Activated T-helper 1 cell treated with Interleukin-2 at 50 U/mL for 16 hours (primary cell): ENCODE results near the gene GABRA5.
"Not testable (repeated sequence)": the region's sequence is repeated elsewhere in the genome, so short reads cannot be mapped to it uniquely, and the experiment has no call there.

ENCODE experiments used
- DNase-seq: peaks from one replicate; pipeline ENCODE4 v3.0.0-alpha.2; 2020; ENCODE audit warnings: low read depth

The GABRA5 gene

DNA sequence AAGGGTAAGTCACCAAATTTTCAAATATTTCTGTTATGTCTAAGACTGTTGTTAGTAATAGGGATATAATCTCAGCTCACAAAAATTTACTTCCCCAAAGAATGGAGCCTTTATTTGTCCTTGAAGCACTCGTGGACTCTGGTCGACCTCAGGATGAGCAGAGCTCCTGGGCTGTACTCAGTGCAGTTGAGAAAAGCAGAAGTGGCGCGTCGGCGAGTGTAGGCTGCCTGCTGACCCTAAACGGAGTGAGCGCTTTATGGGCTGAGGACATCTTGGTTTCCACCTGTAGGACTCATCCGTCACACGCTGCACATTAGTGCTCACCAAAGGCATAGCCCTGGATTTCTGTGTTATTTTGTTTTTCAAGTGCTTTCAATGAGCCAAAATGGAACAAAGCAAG lies 11.0 kb downstream of the GABRA5 start:
- DNase-seq: no peak

DNA sequence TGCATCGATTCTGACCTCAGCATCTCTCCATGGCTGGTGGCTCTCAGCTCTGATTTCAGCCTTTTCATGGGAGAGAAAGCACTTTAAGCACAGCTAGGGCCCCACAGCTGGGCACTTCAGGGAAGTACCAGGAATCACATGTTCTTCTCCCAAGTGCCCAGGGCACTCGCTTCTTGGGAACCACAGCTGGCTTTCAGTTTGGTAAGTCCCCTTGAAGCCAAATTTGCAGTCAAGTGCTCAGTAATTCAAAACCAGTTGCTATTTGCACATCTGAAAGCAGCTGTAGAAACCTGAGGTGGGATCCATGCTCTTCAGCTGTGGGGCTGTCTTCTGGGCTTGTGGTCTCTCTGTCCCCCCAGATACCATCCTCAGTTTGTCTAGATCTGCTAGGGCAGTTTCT lies 12.8 kb downstream of the GABRA5 start:
- no peak for DNase-seq

DNA sequence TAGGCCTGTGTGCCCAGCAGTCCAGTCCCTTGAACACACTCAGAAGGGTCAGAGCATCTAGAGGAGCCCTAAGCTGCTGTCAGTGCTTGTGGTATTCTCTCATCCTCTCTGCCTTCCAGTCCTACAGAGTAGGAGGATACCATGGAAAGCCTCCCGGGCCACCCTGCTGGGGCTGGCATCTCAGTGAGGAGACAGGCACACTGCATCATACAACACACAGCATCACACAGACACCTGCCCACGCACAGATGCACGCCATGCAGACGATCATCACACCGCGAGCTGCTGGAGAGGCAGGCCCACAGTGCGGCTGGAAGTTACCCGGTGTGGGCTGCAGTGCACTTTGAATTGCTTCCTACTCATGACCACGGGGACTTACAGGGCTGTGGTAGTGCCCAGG lies 15.2 kb downstream of the GABRA5 start:
- DNase-seq: no peak

DNA sequence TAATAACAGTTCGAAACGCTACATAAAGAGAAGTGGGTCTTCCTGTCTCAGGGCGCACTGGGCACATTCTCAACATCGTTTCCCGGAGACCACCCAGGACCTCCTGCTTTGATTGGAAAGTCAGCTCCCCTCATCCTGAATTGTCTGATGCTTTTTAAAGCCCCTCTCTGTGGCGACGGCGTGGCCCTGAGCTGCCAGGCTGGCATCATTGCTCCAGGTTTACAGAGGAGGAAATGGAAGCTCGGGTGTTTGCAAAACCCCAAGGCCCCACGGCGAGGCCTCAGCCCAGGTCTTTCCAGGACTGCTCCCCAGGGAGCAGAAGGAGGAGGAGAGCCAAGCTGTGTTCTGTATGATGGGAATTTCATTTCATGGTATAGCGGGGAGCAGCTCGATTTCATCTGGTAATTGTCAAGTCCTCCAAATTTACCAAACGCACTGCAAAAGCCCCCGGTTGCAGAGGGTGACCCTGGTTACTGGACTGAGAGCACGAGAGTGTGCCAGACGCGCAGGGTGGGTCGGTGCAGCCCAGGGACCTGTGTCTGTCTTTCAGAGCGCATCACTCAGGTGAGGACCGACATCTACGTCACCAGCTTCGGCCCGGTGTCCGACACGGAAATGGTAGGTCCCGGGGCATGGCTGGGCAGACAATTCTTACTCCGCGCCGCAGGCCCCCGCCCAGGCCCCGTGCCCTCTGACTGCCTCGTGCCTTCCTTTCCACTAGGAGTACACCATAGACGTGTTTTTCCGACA lies 15.9 kb downstream of the GABRA5 start:
- no peak for DNase-seq

DNA sequence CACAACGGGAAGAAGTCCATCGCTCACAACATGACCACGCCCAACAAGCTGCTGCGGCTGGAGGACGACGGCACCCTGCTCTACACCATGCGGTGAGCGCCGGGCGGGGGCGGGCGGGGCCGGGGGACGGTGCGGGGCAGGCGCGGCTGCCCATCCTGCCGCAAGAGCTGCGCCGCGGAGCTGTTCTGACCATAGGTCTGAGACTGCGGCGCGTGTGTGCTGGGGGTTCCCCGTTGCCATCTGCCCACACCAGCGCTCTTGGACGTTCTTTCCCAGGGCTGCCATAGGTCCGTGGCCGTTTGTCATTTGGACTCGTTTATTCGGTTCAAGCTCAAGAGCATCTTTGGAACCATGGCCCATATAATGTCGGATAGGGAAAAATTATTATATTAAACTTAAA lies 16.6 kb downstream of the GABRA5 start:
- no peak for DNase-seq

DNA sequence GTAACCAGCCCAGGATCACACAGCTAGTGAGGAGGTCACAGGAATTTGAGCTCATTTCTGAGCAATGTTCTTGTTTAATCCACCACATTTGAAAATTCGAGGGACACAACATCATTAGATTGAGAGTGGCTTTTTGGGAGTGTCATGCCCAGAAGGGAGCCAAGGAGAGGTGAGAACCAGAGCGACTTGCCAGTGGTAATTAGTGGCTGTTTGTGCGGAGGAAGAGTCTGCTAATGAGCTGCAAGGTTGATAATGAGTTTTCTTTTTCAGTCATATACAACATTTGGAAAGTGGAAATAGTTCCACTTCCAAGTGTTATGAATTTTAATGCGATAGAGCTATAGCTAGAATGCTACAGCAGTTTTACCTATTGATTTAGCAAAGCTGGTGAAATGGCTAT lies 19.7 kb downstream of the GABRA5 start:
- DNase-seq: no peak

DNA sequence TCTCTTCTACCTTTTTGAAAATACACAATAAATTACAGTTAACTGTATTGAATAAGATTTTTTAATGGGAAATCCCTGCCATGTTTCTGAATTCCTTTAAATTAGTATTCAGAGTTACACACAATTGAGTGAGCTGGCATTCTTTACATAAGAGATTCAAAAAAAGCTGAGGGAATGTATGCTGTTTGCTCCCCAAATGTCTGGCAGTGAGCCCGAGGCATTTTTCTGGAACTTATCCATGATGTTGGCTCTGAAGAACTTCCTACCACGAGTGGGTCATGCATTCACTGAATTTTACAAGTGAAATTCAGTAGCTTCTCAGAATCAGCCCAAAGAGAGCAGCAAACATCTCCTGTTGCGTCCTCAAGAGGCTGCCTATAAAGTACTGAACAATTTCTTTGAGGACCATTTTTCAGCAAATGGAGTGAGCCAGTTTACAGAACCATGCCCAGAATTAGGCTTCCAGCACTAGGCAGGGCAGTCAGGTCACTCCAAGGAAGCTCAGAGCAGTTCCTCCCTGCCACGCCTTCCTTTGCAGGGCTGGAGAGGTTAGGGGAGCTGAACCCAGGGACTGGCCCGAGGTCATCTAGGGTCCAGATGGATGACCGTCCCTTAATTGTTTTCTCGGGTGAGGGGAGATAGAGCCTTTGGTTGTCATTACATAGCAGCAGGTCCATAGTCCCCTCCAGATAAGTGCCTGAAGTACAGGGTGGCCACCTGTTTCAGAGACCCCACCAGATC lies 21.2 kb downstream of the GABRA5 start:
- no peak for DNase-seq

DNA sequence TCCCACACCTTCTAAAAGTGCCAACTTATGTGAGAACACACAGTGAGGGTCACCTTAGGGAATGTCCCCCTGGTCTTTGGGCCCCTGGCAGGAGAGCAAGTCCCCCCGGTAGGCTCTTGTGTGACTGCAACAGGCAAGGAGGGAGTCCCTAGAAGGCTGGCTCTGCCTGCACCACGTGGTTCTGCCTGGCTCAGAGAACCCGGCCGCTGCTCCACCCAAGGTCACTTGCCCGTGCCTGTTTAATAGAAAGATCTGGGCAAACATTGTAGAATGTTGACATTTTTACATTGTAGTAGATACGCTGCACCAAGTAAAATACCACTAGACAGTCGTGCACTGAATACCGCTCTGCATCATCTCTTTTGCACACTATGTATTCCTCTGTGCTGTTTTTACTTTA lies 21.9 kb downstream of the GABRA5 start:
- no peak for DNase-seq

DNA sequence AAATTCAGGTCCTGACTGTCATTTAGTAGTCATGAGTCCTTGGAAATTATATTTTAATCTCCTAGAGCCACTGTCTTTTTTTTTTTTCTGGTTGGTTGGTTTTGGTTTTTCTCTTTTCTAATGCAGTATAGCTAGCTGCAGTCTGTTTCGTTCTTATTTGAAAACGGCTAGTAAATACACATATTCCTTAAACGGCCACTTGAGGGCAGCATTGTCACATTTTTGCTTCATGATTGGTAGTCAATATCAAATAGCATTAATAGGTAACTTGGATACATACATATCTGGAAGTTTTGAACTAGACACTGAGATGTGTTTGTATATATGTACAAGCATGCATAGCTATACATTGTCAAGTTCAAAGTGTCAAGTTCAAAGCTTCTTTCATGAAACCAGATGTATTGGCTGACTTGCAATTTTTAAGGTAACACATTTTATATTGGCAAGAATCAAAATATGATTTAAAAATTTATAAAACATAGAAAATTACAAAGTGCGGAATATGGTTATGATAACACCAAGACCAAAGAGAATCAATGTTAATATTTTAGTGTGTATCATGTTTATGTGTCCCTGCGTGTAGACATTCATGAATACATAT lies 22.5 kb downstream of the GABRA5 start:
- no peak for DNase-seq

DNA sequence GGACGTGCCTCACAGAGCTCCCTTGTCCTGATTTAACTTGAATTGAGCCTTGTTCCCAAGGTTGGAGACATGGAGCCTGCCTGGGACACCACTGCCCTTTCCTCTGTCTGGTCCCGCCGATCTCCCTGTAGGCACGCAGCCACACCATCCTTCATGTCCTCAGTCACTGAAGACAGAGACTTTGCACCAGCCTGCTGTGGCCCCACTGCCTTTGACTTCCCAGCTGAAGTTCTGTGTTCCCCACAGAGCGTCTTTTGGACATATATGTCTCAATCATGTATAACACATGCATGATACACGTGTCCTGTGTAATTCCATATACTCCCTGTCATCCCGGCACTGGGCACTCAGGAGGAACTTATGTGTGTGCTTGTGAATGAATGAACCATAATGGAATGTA lies 23.6 kb downstream of the GABRA5 start:
- DNase-seq: no peak

DNA sequence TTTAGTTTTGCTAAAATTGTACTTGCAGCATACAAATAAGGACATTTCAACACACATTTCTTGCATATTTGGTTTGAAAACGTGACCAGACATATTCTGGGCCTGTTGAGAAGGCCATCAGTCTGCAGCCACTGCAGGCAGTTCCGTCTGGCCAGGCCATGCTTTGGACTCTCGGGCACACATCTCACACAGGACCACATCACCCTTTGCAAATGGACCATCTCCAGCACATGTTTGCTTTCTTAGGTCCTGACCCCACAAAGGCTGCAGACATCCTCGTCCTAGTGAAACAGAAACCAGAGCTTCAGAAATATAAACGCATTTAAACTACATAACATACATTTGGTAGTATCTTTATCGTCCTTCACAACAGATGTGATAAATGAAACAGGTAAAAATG lies 24.1 kb downstream of the GABRA5 start:
- DNase-seq: no peak

DNA sequence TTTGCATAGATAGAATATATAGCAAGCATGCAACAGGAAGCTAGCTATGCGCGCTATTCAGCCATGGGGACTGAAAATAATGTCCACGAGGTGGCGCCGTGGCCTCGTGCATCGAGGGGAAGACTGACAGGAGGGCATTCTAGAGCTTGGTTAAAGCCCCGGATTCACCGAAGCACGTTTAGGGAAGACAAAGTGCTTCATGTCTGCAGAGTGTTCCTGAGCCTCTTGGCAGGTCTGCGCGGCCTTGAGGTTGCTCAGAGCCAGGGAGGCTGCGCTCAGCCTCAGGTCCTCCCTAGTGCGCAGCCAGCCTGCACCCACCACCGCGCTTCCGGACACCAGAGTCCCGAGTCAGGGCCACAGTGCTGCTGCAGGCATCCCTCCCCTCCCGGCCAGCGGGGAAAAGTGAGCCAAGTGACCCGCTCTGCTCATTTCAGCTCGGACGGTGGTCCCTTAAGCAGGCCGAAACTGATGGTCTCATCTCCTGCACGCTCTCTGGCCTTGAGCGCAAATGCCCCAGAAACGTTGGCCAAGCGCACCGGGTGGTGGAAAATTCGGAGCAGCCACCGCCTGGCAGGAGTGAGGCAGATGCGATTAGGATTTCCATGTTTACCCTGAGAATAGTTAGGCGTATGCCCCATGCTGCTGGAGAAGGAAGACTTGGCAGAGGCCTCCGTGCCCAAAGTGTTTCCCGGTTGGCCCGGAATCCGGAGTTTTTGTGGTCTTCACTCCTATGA lies 24.8 kb downstream of the GABRA5 start:
- no peak for DNase-seq

DNA sequence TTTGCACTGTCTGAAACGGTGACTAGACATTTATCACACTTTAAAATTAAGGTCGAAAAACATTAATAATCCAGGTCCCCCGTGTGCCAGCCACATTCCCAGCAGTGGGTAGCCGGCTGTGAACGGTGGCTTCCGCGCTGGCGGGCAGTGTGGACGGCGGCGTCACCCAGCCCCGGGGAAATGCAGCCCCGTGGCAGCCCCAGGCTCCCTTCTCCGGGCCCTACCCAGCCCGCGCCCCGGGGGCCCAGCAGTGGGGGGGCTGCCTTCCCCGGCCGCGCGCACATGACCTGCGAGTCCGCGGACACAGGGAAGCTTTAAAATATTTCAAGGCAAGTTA lies 25.3 kb downstream of the GABRA5 start:
- no peak for DNase-seq

DNA sequence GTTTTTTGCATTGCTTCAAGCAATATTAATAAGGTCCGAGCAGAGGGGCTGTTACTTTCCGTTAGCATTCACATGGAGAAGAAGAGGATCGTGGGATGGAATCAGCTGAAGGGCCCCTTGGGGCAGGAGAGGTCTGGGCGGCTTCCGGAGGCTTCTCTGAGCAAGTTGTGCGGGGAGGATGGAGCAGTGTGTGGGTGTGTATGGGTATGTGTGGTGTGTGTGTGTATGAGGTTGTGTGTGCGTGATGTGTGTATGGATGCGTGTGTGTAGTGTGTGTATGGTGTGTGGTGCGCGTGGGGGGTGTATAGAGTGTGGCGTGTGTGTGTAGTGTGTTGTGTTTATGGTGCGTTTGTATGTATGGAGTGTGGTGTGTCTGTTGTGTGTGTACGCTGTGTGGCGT lies 25.8 kb downstream of the GABRA5 start:
- no peak for DNase-seq

DNA sequence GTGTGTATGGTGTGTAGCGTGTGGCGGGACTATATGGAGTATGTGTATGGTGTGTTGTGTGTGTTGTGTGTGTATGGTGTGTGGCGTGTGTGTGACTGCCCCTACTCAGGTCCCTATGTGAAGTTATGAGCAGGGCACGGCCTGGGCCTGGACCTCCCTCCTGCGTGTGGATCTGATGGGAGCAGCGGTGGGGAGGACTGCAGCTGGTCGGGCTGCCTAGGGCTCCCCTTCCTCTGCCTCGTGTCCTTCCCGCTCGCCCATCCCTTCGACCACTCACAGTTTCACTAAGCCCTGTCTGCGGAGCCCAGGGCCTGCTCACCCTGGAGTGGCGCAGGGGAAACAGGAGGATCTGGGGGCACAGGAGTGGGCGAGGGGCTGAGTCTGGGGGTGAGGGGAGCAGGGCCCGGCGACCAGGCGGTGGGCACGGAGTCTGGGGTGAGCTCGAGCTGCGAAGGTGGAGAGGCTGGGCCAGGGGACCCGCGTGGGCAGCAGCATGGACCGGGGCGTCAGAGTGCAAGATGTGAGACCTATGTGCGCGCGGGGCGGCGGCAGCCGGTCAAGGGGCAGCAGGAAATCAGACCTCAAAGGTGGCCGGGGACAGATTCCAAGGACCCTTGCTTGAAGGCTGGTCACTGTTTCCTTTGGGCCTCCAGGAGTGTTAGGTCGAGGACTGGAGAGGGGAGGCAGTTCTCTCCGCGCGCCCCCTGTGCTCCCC lies 26.6 kb downstream of the GABRA5 start:
- DNase-seq: no peak

DNA sequence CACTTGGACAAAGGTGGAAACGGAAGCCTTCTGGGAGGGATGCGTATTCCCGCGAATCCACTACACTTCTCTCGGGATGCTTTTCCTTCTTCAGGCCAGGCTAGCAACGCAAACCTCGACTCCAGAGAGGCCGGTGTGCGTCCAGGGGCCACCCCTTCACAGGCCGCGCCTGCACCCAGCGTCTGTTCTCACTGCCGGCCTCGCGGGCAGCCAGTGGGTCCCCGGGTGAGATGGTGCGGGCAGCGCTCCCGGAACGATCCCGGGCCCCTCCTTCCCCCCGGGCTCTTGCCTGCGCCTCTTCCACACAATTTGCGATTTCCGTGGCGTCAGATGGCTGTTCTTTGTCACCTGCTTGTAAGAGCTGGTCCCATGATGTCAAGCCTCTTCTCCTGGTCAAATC lies 27.3 kb downstream of the GABRA5 start:
- no peak for DNase-seq

DNA sequence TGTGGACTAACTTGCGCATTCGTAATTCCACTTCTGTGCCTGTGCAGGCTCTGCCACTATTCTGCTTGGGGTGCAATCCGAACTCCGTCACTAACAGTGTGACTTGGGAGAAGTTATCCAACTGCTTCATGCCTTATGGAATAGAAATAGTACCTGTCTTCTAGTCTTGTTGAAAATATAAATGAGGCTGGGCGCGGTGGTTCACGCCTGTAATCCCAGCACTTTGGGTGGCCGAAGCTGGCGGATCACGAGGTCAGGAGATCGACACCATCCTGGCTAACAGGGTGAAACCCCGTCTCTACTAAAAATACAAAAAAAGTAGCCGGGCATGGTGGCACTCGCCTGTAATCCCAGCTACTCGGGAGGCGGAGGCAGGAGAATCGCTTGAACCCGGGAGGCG lies 28.5 kb downstream of the GABRA5 start:
- not testable (repeated sequence) for DNase-seq

DNA sequence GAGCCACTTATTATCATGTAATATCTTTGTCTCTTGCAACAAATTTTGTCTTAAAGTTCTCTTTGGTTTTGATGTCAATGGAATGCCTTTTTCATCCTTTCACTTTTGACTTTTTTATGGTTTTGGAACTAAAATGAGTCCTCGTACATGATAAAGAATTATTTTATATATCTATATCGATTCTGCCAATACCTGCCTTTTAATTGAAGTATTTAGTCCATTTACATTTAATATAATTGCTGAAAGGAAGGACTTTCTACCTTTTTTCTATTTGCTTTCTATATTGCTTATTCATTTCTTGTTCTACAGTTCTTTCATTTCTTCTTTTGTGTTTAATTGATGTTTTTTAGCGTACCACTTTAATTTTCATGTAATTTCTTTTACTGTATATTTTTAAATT lies 32.8 kb downstream of the GABRA5 start:
- no peak for DNase-seq

DNA sequence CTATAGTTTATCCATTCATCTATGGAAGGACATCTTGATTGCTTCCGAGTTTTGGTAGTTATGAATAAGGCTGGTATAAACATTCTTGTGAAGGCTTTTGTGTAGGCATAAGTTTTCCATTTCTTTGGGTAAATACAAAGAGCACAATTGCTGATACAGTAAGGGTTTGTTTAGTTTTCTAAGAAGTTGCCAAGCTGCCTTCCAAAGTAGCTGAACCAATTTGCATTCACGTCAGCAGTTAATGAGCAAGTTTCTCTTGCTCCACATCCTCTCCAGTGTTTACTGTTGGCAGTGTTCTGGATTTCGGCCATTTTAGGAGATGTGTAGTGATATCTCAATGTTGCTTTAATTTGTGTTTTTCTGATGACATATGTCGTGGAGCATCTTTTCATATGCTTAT lies 34.2 kb downstream of the GABRA5 start:
- no peak for DNase-seq

DNA sequence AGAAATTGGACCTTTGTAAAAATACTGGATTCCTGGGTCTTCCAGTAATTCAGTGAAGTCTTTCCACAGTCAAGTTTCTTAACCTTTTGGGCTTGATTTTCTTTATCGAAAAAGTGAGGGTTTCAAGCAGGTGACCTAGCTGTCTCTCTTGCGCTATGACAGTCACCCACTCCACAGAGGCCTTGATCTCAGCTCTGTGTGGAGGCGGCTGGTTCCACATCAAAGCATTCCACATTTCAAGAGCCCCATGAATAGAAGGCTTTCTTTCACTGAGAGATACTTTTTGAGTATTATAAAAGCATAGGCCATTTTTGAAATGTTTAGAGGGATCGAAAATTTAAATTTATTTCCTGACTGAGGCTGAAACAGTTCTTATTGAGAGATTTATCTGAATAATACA lies 43.9 kb downstream of the GABRA5 start:
- no peak for DNase-seq

DNA sequence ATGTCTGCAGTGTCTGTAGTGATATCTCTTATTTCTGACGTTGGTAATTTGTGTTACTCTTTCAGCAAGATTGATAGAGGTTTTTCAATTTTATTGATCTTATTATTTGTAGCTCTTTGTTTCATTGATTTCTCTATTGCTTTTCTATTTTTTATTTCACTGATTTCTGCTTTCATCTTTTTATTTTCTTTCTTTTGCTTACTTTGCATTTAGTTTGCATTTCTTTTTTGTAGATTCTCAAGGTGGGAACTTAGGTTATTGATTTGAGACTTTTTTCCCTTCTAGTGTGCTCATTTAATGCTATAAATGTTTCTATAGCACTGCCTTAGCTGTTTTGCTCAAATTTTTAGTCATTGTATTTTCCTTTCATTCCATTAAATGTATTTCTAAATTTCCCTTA lies 54.6 kb downstream of the GABRA5 start:
- DNase-seq: no peak

DNA sequence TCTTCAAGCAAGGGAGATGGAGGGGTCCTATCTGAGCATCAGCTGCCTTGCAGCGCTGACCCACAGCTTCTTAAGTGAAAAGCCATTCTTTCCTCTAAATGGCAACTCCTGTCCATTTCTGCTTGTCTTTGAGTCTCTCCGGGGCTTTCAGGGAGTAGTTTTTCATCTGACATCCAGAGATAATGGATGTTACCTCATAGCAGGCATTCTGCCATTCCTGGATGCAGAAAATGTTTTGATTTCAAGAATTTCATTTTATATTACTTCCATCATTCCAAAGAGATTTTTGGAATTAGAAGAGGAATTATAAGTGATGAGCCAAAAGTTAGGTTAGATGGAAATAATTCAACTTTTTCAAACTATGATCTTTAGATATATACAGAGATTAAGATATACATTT lies 59.2 kb downstream of the GABRA5 start:
- DNase-seq: no peak
